Bronchial epithelial cell (primary cell): ENCODE measurements around the gene MTCH1. TPM values are rescaled to one million over a fixed set of nuclear protein-coding genes. Genes with fewer than 3 reads are reported as not detected.

Experiments
- DNase-seq: peaks from one replicate; pipeline ENCODE4 v3.0.0-alpha.2; 2010; ENCODE audit warnings: low read depth
- FAIRE-seq: peaks from 2 replicates; lab custom pipeline; 2011; peaks lifted over from hg19 to GRCh38; lab: Jason Lieb, UNC
- H3K27me3 ChIP-seq: 2 replicates; pipeline ENCODE4 v1.5.1; 2011; ENCODE audit warnings: low read length; ENCODE audit not compliant: control insufficient read depth, insufficient read depth
- H3K36me3 ChIP-seq: 2 replicates; pipeline ENCODE4 v1.5.1; 2011; ENCODE audit warnings: low read length; ENCODE audit not compliant: control insufficient read depth, insufficient read depth
- H3K4me3 ChIP-seq: 2 replicates; pipeline ENCODE4 v1.5.1; 2011; ENCODE audit warnings: mild to moderate bottlenecking, low read depth, low read length, control low read depth
- CTCF ChIP-seq: IDR thresholded peaks from 2 replicates; pipeline ENCODE4 v1.5.1; 2011; ENCODE audit warnings: mild to moderate bottlenecking, moderate library complexity, low read length, control low read depth, inconsistent platforms; ENCODE audit not compliant: insufficient read depth, severe bottlenecking
- total RNA-seq: library from RNA; depleted of rRNA; stranded (reverse); fragments of >200 nt; gene quantifications from 2 replicates; pipeline ENCODE4 v1.2.1, GENCODE V29; 2014

Gene MTCH1
- total RNA-seq, 1 donor from 2014 or later, result 156 TPM

- no peak for TF ChIP-seq CTCF
- FAIRE-seq (no peak), DNase-seq (no peak)
- no peaks in the 10 kb centered on the region for H3K27me3 ChIP-seq
- peaks cover 30% of the 10 kb centered on the region for H3K36me3 ChIP-seq
- no peak overlapping the region for H3K4me3 ChIP-seq
Observed at GRCh38 chr6:36980129-36980528, 5.9 kb downstream of the MTCH1 start.

- Histone ChIP-seq H3K36me3 (peaks cover 32% of the 10 kb centered on the region), H3K27me3 (no peaks in the 10 kb centered on the region), H3K4me3 (no peak overlapping the region)
- FAIRE-seq (no peak), DNase-seq (peak; percentile 37)
- peak; percentile 66 for TF ChIP-seq CTCF
Observed at GRCh38 chr6:36979347-36979742, 6.7 kb downstream of the MTCH1 start.

DNA sequence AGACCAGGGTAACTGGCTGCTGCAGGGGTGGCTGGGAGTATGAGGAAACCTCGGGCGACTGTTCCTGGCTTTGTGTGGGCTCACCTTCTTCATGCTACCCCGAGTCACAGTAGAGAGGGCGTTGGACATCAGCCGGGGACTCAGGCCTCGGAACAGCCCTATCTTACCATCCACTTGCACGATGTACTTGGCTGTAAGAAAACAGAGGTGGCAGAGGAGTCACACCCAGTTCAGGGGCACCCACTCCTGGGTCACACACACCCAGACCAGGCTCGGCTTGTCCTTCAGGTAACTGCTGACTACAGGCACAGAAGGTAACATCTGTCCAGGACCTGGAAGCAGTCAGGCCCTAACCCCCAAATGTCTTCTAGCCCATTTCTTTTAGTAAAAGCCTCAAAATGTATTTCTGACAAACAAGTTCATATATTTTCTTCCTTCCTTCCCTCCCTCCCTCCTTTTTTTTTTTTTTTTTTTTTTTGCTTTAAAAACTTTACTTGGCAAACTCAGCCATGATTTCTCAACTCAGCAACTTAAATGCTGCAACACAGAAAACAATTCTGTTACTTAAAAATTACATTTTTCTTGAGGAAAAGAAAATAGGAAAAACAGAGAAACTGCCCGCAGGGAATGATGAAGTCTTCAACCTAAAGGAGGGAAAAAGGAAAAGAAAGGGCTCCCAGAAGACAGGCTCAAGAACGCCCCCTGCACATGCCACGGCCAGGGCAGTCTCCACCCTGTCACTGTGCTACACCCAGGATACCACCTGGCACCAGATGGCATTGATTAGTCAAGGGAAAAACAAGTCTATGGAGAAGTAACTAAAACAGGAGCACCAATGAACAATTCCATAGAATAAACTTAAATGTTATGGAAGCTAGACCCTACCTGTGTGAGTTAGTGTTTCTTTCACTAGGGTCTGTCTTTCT lies 7.3 kb downstream of the MTCH1 start:
- Histone ChIP-seq H3K36me3 (peaks cover 32% of the 10 kb centered on the region), H3K4me3 (no peak overlapping the region), H3K27me3 (no peaks in the 10 kb centered on the region)
- FAIRE-seq (no peak), DNase-seq (no peak)
- TF ChIP-seq CTCF, result no peak

DNA sequence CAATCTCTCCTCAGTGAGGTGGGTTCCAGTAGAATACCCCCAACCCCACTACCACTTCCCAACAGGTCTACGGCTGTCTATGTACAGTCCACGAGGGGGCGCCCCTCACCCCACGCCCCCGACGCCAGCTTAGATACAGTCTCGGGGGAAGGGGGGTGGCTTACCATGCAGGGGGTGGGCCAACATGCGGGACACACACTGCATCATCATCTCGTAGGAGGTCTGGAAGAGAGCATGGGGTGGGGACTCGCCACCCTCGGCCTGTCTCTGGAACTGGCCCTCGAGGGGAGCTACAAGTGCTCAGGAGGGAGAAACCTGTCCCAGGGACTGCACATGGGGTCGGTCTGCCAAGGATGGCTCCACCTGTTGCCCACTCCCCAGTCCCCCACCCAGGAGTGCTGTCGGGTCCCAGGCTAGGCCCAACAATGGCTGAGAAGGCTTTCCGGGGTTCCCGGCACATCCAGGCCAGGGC lies 8.5 kb downstream of the MTCH1 start:
- FAIRE-seq, result no peak
- peak; percentile 40 for TF ChIP-seq CTCF

GRCh38 chr6:36976931-36977330 lies 9.1 kb downstream of the MTCH1 start:
- H3K36me3 ChIP-seq, result peaks cover 34% of the 10 kb centered on the region
- H3K27me3 ChIP-seq, result no peaks in the 10 kb centered on the region
- no peak overlapping the region for H3K4me3 ChIP-seq
- FAIRE-seq (peak; percentile 32), DNase-seq (no peak)
- TF ChIP-seq CTCF, result no peak

More for the DNA sequence above, 8.5 kb downstream of the MTCH1 start:
- no peaks in the 10 kb centered on the region for H3K27me3 ChIP-seq
- H3K4me3 ChIP-seq, result no peak overlapping the region
- DNase-seq, result no peak
- H3K36me3 ChIP-seq, result peaks cover 31% of the 10 kb centered on the region
